NCI-H1417 treated with DMSO at 0.1 percent for 48 hours (cell line): Measurements from ENCODE around the gene CDC42EP5.
"Not testable (repeated sequence)": the region's sequence is repeated elsewhere in the genome, so short reads cannot be mapped to it uniquely, and the experiment has no call there.

Experiments
- DNase-seq: peaks from one replicate; lab custom pipeline; 2025; lab: John Stamatoyannopoulos, UW

The CDC42EP5 gene

DNA sequence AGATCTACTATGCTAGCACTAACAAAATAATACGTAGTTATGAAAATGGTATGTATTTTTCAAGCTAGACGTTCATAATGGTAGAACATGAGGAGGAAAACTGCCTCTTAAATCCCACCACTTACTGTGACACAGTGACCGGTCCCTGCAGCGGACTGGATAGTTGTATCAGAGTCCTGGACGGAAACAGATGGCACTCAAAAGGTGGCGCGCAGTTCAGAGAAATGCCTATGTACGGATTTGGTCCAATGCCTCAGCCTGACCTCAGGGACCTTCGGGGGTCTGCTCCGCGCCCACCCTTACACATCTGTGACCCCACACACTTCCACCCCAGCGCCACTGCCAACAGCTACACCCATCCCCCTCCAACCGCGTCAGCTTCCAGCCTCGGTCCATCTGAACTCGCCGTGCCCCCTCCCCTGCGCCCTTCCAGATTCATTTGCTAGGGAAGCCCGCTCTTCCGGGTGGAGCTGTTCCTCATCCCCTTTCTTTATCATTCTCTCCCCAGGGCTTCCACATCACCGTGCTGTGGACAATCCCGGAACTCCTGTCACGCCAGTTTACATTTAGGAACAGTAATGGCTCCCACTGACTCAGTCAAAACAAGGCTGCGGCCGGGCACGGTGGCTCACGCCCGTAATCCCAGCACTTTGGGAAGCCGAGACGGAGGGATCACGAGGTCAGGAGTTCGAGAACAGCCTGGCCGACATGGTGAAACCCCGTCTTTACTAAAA lies 24.9 kb downstream of the CDC42EP5 start:
- DNase-seq, result no peak

DNA sequence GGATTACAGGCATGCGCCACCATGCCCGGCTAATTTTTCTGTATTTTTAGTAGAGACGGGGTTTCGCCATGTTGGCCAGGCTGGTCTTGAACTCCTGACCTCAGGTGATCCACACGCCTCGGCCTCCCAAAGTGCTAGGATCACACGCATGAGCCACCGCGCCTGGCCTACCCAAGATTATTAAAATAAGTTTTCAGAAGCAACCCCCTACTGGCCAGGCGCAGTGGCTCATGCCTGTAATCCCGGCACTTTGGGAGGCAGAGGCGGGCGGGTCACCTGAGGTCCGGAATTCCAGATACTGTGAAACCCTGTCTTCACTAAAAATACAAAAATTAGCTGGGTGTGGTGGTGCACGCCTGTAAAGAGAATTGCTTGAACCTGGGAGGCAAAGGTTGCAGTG lies 26.7 kb downstream of the CDC42EP5 start:
- not testable (repeated sequence) for DNase-seq

DNA sequence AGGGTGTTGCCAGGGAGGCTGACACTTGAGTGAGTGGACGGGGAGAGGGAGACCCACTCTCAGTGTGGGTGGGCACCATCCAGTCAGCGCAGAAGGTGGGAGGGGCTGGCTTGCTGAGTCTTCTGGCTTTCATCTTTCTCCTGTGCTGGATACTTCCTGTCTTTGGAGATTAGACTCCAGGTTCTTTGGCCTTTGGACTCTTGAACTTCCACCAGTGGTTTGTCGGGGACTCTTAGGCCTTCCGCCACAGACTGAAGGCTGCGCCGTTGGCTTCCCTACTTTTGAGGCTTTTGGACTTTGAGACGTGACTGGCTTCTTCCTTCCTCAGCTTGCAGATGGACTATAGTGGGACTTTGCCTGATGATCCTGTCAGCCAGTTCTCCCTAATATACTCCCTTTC lies 28.4 kb downstream of the CDC42EP5 start:
- DNase-seq, result no peak

DNA sequence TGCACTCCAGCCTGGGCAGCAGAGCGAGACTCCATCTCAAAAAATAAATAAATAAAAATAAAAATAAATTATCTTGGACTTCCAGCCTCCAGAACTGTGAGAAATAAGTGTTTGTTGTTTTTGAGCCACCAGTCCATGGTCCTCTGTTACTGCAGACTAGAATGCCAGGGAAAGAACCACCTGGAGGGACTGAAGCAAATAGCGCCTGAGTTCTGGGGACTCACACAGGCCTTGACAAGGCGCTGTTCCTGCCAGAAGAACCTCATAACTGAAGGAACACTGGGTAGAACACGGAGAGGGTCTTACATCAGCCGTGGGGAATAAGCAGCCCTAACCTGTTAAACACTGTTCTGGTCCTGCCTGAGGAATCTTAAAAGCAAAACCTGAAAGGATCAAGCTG lies 32.5 kb downstream of the CDC42EP5 start:
- DNase-seq, result no peak

DNA sequence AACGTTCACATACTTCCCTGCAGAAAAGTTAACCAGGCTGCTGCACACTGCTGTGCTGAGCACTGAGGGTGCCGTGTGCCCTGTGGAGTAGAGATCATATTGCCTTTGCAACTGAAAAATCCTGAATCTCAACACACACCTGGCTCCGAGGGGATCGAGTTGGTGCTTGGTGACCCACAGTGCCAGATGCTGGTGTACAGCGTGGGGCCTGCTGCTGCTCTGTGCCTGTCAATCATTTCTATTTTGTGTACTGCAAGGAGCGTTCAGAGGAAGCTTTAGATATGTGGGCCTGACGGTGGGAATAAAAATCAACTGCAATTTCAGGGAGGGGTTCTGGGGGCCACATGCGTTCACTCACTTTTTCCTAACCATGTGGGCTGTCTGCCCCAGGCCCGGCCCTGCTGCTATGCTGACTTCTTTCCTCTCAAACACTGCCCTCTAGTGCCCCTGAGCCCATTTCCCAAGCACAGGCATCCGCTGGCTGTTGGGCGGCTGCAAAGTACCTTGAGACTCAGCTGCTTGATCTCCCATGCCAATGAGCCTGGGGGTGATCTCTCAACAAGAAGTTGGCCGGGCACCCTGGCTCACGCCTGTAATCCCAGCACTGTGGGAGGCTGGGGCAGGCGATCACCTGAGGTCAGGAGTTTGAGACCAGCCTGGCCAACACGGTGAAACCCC lies 33.8 kb downstream of the CDC42EP5 start:
- DNase-seq, result no peak

DNA sequence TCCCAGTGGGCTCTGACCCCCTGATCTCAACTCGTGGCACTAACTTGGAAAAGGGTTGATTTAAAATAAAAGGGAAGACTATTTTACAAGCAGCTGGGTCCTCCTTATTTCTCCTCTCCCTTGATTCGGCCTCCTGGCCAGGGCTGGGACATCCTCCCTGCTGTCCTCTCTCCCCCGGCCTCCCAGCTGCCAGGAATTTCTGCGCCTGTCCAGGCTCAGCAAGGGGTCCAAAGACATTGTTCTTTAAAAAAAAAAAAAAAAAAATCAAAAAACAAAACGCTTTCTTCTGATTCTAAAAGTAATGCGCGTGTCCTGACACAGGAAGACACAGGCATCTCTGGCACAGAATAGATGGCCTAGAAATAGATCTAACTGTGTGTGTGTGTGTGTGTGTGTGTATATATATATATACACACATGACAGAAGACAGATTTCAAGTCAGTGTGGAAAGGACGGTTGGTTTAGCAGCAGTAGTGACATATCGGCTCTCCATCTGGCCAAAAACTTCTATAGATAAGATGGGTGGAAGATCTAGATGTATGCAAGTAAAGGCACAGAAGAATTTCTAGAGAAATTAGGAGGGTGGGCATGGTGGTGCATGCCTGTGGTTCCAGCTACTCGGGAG lies 36.4 kb downstream of the CDC42EP5 start:
- DNase-seq, result no peak

DNA sequence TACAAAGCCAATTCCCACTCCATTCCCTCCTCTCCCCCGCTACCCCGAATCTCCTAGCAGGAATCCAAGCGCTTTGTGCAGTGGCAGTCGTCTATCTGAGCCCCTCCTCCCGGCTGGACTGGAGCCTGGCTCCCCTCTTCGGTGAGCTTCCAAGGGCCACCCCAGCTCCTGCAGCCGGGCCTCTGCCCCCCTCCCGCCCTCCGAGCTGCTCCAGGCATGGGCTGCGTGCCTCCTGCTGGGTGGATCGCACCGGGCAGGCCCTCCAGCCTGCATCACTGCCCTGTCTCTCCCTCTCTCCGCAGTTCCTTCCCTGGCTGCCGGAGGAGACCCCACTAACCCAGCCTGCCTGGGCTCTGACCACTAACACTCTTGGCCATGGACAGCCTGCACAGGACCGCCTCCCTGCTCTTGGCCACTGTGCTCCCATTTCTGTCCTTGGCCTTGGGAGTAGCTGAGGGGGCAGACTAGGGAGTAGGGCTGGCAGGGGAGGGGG lies 37.0 kb downstream of the CDC42EP5 start:
- DNase-seq, result no peak

DNA sequence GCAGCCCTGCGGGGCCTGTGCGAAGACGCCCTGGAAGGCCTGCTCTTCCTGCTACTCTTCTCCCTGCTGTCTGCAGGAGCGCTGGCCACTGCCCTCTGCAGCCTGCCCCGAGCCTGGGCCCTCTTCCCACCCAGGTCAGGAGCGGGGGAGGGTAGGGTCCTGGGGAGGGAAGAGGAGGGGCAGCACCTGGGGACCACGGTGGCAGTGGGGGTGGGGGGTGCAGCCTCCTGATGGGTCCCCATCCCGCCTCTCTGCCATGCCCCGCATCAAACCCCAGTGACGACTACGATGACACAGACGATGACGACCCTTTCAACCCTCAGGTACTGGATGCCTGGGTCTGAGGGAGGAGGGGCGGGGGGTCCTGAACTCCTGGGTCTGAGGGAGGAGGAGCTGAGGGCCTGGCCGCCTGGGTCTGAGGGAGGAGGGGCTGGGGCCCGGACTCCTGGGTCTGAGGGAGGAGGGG lies 37.5 kb downstream of the CDC42EP5 start:
- DNase-seq, result no peak

DNA sequence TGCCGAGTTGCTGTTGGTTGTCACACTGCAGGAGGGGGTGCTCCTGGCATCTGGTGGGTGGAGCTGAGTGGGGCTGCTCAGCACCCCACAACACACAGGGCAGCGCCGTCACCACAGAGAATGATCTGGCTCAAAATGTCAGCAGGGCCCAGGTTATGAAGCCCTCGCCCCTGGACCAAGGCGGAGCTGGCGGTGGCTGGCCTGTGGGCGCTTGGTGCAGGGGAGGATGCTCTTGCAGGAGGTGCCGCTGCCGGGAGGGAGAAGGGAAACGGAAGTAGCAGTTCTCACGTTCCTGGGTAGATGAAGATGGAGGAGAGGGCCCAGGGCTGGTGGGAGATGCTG lies 38.3 kb downstream of the CDC42EP5 start:
- no peak for DNase-seq

DNA sequence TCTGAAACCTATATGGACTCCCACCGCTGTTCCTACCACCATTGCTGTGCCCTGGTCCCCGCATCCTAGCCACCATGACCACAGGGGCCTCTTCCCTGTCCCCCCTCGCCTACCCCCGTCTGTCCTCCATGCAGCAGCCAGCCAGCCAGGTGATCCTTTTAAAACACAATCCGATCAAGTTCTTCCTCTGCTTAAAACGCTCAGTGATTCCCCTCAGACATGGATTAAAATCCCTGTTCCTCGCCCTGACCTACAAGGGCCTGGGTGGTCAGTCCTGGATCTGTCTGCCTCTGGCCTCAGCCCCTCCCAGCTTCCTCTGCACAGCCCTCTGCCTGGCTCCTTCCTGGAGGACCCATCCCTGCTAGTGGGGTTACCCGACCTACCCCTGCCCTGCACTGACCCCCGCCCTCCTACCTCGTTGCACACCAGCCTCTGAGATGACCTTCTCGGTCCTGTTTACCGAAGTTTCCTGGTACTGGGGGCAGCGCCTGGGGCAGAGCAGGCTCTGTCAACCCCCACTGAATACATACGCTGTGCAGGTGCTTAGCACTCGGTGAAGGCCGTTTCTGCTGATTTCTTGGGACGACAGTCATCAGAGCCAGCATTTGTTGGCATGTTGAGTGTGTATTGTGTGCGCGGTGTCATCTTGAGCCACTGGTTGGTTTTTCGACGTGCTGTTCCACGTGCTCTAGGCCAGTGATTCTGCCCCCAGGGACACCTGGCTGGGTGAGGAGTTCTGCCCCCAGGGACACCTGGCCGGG lies 38.8 kb downstream of the CDC42EP5 start:
- DNase-seq, result no peak

DNA sequence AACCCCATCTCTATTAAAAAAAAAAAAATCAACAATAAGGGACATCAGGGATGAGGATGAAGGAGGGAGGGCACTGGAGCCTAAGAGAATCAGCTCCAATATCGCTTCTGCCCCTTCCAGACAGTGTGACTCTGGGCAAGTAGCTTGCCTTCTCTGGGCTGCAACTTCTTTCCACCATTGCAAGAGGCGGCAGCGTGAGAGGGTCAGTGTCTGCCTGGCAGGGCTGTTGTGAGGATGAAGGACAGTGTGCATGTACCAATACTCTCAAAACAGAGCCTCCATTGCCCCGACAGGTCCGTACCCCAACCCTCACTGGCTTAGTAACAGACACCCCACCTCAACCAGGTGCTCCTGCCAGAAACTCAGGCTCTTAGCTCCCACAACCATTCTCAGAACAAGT lies 39.4 kb downstream of the CDC42EP5 start:
- no peak for DNase-seq

DNA sequence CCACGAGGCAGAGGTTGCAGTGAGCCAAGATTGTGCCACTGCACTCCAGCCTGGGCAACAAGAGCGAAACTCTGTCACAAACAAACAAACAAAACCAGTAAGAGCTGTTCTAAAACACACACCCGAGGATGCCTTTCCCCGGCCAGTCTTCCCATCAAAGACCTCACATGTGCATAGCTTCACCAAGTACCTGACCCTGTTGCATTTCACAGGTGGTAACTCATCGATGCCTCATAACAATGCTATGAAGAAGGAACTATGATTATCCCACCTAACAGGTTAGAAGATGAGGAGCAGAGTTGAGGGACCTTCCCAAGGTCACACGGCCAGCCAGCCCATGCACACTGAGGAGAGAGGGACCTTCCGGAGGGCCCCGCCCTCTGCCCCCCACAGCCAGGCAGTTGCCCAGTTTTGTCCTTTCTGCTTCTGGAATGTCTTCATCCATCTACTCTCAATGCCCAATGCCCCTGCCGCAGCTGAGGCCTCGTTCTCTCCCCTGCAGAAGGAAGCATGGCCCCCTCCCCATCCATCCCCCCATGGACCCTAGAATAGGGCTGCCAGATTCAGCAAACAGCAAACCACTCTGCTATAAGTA lies 40.9 kb downstream of the CDC42EP5 start:
- no peak for DNase-seq

DNA sequence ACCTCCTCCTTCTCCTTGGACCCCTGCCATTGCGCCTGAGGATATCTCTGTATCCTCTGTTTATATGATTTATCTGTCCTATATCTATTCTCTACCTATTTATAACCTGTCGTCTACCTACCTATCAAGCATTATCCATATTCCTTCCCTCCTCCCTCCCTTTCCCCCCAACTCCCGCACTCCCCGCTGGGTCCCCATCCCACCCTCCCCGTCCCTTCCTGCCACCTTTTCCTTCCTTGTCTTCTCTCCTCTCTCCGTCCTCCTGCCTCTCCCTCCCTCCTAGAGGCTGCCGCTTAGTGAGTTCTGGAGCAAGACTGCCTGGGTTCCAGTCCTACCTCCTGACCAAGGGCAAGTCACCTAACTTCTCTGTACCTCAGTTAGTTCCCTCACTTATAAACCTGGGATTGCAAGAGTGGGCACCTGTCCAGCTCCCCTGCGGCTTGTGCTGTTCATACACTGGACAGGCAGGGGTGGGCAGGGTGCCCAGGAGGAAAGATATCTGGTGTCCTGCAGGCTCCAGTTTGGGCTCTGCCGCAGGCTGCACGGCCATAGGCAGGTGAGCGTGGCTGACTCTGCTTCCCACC lies 41.7 kb downstream of the CDC42EP5 start:
- no peak for DNase-seq

DNA sequence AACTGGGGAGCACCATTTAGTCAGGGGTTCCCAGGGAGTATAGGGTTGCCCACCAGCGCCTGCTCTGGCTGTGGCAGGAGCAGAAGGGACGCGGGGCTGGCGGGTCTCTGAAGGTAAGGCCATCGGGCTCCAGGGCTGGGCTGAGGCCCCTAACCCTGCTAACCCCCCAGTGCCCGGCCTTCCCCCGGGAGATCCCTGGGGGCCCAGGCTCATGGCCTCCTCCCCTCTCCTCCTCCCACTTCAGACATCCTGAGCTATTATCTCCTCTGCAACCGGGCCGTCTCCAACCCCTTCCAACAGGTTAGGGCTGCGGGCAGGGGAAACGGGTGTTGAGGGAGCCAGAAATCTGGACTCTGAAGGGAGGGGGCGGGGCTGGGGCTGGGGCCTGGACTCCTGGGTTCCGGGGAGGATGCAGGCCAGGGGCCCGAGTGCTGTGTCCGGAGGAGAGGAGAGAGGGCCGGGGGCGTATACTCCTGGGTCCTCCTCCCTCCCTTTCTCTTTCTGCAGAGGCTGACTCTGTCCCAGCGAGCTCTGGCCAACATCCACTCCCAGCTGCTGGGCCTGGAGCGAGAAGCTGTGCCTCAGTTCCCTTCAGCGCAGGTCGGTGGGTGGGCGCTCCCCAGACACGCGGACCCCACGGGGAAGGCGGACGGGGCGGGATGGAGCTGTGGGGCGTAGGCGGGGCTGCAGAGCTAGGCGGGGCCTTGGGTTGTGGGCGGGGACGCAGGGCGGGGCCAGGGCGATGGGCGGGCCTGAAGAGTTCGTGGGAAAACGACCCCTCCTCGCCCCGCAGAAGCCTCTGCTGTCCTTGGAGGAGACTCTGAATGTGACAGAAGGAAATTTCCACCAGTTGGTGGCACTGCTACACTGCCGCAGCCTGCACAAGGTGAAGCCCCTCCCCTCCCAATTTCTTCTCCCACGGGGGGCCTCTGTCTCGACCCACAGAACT lies 42.5 kb downstream of the CDC42EP5 start:
- DNase-seq, result no peak

DNA sequence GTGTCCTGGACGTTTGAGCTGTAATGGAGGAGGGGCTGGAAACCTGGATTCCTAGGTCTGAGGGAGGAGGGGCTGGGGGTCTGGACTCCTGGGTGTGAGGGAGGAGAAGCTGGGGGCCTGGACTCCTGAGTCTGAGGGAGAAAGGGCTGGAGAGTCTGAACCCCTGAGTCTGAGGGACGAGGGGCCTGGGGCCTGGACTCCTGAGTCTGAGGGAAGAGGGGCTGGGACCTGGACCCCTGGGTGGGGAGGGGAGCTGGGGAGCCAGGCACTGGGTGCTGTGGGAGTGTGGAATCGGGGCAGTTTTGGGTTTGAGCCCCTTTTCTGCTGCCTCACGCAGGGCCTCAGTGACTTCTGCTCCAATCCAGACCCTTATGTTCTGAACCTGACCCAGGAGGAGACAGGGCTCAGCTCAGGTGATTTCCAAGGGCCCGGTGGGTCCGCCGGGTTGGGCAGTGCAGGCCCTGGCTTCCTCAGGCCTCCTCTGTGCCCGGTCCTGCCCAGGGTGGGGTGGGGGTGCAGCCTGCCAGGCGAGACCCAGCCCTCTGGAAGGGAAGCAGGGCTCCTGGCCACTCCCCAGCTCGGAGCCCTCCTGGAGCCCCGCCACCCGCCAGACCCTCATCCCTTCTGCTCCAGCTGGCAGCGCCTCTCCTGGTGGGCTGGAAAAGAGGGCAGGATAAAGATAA lies 43.4 kb downstream of the CDC42EP5 start:
- DNase-seq, result no peak

DNA sequence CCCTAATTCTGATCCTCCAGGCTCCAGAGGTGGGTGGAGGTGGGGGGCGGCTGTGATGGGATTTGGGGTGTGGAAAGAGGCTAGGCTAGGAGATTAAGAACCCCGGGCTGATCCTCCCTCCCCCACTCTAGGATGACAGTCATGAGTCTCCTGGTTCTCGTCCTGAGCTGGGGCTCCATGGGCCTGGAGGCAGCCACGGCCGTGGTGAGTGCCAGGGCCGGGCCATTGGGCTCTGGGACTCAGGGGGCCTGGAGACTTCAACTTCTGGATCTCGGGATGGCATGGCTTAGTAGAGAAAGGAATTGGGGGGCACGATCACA lies 44.0 kb downstream of the CDC42EP5 start:
- DNase-seq, result no peak

DNA sequence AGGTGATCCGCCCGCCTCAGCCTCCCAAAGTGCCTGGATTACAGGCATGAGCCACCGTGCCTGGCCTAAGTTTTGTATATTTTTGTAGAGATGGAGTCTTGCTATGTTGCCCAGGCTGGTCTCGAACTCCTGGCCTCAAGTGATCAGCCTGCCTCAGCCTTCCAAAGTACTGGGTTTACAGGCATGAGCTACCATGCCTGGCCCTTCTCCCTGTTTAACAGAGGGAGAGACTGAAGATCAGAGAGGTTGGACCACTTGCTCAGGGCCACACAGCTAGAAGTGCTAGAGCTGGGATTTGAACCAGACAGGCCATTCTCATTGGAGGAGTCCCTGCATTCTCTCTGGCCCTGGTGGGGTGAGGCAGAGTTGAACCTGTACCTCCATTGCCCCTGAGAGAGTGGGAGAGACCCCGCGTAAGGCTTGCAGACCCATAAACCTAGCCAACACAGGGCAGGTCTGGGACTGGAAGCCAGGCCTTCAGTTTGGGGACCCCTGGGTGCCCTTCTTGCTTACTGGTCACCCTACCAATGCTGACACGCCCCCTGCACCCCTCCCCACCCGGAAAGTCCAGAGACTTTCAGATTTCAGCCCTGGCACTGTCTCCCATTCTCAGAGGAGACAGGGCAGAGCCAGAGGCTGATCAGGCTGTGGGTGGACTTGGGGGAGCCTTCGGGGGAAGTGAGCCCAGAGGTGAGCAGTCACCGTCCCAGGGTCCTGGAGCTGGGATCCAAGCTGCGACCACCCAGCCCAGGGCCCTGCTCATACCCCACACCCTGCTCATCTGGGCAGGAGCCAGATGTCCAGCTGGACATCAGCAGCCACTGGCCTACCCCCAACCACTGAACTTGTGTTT lies 44.5 kb downstream of the CDC42EP5 start:
- DNase-seq, result no peak

DNA sequence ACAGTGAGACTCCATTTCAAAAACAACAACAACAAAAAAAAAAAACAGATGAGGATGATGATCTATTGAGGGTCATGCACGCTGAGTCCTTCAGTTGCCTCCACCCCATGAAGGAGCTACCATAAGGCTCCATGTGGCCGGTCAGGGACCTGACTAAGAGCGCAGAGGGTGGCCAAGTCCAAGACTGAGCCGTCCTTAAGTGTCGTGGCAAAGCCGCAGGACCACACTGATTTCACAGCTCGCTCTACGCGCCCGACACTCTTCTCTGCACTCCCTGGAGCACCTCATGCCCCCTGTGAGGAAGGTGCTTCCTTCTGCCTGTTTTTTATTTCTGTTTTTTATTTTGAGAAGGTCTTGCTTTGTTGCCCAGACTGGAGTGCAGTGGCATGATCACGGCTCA lies 45.5 kb downstream of the CDC42EP5 start:
- DNase-seq, result no peak

DNA sequence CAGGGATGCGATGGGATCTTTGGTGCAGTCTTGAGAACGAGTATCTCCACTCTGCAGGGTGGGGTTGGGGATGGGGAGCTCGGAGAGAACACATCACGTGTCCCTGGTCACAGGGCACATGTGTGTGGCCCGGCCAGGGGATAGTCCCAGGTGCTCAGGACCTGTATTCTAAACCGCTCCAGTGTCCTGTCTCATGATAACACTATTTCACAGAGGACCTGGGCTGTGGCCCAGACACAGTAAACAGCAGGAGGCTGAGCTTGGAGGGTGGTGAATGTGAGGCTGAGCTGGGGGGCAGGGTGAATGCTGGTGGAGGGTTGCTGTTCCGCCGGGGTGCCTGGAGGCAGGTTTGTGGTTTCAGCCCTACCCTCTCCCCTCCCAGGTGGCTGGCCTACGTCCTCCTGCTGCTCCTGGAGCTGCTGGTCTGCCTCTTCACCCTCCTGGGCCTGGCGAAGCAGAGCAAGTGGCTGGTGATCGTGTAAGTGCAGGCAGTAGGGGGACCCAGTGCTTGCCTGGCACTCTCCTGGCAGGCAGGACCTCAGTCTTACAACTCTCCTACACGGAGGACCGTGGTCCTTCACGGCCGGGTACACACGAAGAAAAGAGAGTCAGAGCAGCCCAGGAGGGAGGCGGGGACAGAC lies 46.7 kb downstream of the CDC42EP5 start:
- no peak for DNase-seq
